Suprapubic skin (tissue), 4 donors: ENCODE measurements around the gene RGL3. TPM values are rescaled to one million over a fixed set of nuclear protein-coding genes. Genes with fewer than 3 reads are reported as not detected.
"Not testable (repeated sequence)": the region's sequence is repeated elsewhere in the genome, so short reads cannot be mapped to it uniquely, and the experiment has no call there.

Experiments used
- DNase-seq, 2 donors: peaks; one replicate each; pipeline ENCODE4 v3.0.0-alpha.2; 2019; ENCODE audit warnings: low spot score in 2 of 2
- H3K27ac ChIP-seq: fragments of 200-600 bp; sonication (generic); one replicate; pipeline ENCODE4 v1.5.1; 2019
- H3K27me3 ChIP-seq: fragments of 200-600 bp; sonication (generic); one replicate; pipeline ENCODE4 v1.5.1; 2019
- H3K36me3 ChIP-seq: fragments of 200-600 bp; sonication (generic); one replicate; pipeline ENCODE4 v1.5.1; 2019
- H3K4me1 ChIP-seq: fragments of 200-600 bp; sonication (generic); one replicate; pipeline ENCODE4 v1.5.1; 2019
- H3K4me3 ChIP-seq: fragments of 200-600 bp; sonication (generic); one replicate; pipeline ENCODE4 v1.5.1; 2019; ENCODE audit warnings: mild to moderate bottlenecking
- H3K9me3 ChIP-seq: fragments of 200-600 bp; sonication (generic); one replicate; pipeline ENCODE4 v1.5.1; 2019
- EP300 ChIP-seq: sonication (generic); formaldehyde crosslinking; IDR thresholded peaks from one replicate; pipeline ENCODE4 v1.6.1; 2017; ENCODE audit warnings: antibody characterized with exemption
- POLR2A ChIP-seq, 2 donors: fragments of 450-650 bp; IDR thresholded peaks; one replicate each; pipeline ENCODE4 v1.6.1; 2017; ENCODE audit warnings: antibody characterized with exemption in 2 of 2, mild to moderate bottlenecking in 2 of 2, moderate library complexity in 2 of 2
- POLR2AphosphoS5 ChIP-seq, 3 donors: sonication (generic); formaldehyde crosslinking; IDR thresholded peaks; one replicate each; pipeline ENCODE4 v1.6.1; 2017; ENCODE audit warnings: antibody characterized with exemption in 3 of 3
- WGBS: methylation state at CpG from one replicate; pipeline ENCODE4 v1.1.5; 2018; 5-methylcytosine and 5-hydroxymethylcytosine counted together
- total RNA-seq, 4 donors: library from RNA; depleted of rRNA; stranded (reverse); fragments of >200 nt; gene quantifications; one replicate each; pipeline ENCODE4 v1.1.0, GENCODE V29; 2016
- TF ChIP-seq, protein P1 (sequence below), 2 donors: fragments of 200-600 bp in 1 of 2; fragments of 450-650 bp in 1 of 2; sonication (generic) in 1 of 2; IDR thresholded peaks; one replicate each; pipeline ENCODE4 v1.5.1; 2016 to 2019; ENCODE audit warnings: antibody characterized with exemption in 2 of 2, mild to moderate bottlenecking in 1 of 2, moderate library complexity in 1 of 2

Gene RGL3
- total RNA-seq, 4 donors from 2014 or later, result 1.4 to 4.3 (median 3.5) TPM

DNA sequence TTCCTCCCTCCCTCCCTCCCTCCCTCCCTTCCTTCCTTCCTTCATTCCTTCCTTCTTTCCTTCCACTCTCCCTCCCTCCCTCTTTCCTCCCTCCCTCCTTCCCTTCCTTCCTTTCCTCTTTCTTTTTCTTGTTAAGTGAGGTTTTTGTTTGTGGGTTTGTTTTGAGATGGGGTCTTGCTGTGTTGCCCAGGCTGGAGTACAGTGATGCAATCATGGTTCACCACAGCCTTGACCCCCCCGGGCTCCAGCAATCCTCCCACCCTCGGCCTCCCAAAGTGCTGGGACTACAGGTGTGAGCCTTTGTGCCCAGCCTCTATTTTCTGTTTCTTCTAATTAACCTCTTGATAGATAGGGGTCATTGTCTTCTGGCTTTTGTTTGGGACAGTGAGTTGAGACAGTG is 42.3 kb upstream of the RGL3 start:
- no peaks in the 10 kb centered on the region for H3K4me1 ChIP-seq
- no peaks in the 10 kb centered on the region for H3K9me3 ChIP-seq
- TF ChIP-seq EP300 (no peak), POLR2AphosphoS5 (IDR thresholded peaks at IDR 0.05) (no peak), POLR2A (IDR thresholded peaks at IDR 0.05) (no peak)
- TF ChIP-seq, protein P1, sequence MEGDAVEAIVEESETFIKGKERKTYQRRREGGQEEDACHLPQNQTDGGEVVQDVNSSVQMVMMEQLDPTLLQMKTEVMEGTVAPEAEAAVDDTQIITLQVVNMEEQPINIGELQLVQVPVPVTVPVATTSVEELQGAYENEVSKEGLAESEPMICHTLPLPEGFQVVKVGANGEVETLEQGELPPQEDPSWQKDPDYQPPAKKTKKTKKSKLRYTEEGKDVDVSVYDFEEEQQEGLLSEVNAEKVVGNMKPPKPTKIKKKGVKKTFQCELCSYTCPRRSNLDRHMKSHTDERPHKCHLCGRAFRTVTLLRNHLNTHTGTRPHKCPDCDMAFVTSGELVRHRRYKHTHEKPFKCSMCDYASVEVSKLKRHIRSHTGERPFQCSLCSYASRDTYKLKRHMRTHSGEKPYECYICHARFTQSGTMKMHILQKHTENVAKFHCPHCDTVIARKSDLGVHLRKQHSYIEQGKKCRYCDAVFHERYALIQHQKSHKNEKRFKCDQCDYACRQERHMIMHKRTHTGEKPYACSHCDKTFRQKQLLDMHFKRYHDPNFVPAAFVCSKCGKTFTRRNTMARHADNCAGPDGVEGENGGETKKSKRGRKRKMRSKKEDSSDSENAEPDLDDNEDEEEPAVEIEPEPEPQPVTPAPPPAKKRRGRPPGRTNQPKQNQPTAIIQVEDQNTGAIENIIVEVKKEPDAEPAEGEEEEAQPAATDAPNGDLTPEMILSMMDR (IDR thresholded peaks at IDR 0.05), result no peak
- H3K4me3 ChIP-seq, result no peak overlapping the region
- H3K27ac ChIP-seq, result no peak overlapping the region
- H3K36me3 ChIP-seq, result no peaks in the 10 kb centered on the region
- DNase-seq, result no peak
- WGBS, result 70% methylated on average over 2 of the region's 2 CpGs
- peaks cover 18% of the 10 kb centered on the region for H3K27me3 ChIP-seq

DNA sequence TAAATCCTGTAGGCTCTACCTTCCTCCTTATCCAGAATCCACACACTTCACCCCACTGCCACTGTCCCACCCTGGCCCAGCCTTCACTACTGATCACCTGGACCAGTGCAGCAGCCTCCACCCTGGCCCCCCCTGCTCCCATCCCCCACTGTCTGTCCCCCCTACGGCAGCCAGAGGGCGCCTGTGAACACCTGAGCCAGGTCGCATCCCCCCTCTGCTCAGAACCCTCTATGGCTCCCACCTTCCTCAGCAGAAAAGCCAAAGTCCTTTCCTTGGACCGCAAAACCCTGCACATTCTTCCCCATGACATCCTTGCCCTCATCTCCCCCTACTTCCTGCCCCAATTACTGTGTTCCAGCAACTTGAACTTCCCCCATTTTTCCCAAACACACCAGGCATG is 41.1 kb upstream of the RGL3 start:
- Histone ChIP-seq H3K4me1 (no peaks in the 10 kb centered on the region), H3K36me3 (no peaks in the 10 kb centered on the region), H3K27me3 (peaks cover 18% of the 10 kb centered on the region), H3K27ac (no peak overlapping the region), H3K9me3 (no peaks in the 10 kb centered on the region), H3K4me3 (no peak overlapping the region)
- TF ChIP-seq POLR2A (IDR thresholded peaks at IDR 0.05) (no peak), POLR2AphosphoS5 (IDR thresholded peaks at IDR 0.05) (no peak), EP300 (no peak)
- TF ChIP-seq, protein P1 (IDR thresholded peaks at IDR 0.05), result no peak
- 46% methylated on average over 4 of the region's 4 CpGs for WGBS
- DNase-seq, result no peak

DNA sequence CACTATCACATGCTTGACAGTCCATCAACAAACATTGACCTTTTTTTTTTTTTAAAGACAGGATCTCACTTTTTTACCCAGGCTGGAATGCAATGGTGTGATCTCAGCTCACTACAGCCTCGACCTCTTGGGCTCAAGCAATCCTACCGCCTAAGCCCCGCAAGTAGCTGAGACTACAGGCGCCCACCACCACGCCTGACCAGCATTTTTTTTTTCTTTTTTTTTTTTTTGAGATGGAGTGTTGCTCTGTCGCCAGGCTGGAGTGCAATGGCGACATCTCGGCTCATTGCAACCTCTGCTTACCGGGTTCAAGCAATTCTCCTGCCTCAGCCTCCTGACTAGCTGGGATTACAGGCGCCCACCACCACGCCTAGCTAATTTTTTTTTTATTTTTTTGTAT is 39.8 kb upstream of the RGL3 start:
- H3K4me3 ChIP-seq, result not testable (repeated sequence)

DNA sequence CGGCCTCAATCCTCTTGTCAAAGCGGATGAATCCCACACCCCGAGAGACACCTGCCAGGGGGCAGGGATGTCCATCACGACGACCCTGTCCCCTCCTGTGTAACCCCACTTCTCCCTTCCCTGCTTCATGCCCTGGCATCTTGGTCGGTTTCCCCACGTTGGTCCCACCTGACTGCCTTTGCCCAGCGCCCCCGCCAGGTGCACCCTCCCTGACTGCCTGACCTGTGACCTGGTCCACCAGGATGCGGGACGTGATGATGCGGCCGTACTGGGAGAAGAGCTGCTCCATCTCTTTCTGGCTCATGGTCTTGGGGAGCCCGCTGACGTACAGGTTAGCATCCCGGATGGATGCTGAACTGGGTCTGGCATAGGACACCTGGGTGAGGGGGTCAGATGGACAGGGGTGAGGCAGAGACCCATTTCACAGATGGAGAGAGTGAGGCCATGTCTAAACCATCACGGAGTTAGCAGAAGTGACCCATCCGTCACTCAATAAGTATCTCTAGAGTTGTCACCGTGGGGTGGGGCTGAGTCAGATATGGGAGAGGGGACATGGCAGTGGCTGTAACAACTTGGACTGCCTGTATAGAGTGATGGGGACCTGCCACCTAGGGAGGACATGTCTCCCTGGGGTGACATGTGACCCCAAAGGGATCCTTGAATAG is 39.3 kb upstream of the RGL3 start:
- H3K36me3 ChIP-seq, result no peaks in the 10 kb centered on the region
- DNase-seq, result no peak
- H3K9me3 ChIP-seq, result no peaks in the 10 kb centered on the region
- H3K4me1 ChIP-seq, result no peaks in the 10 kb centered on the region
- 84% methylated on average over 19 of the region's 19 CpGs for WGBS
- H3K27me3 ChIP-seq, result peaks cover 18% of the 10 kb centered on the region
- H3K4me3 ChIP-seq, result no peak overlapping the region
- no peak overlapping the region for H3K27ac ChIP-seq
- TF ChIP-seq POLR2AphosphoS5 (IDR thresholded peaks at IDR 0.05), result no peak

More for the DNA sequence above, 39.8 kb upstream of the RGL3 start:
- DNase-seq, H3K36me3 ChIP-seq, H3K9me3 ChIP-seq, H3K4me1 ChIP-seq, H3K27ac ChIP-seq: not testable (repeated sequence)
- 81% methylated on average over 11 of the region's 11 CpGs for WGBS
- H3K27me3 ChIP-seq, result peaks cover 18% of the 10 kb centered on the region

DNA sequence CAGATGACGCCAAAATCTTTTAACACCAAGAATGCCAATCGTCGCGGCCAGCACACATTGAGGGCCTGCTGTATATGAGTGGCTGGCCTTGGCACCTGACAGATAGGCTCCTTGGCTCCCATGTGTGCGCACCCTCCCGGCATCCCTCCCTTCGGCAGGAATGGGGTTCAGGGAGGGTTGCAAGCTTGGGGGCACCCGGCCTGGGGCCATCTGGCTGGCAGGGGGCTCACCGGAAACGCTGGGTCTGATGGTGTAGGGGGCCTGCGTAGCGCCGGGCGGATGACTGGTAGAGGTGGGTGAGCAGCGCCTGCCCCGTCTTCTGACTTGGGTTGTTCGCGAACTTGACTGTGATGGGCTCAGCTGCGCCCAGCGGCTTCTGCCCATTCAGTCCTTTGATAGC is 38.7 kb upstream of the RGL3 start:
- no peaks in the 10 kb centered on the region for H3K9me3 ChIP-seq
- no peak overlapping the region for H3K4me3 ChIP-seq
- no peak overlapping the region for H3K27ac ChIP-seq
- DNase-seq, result no peak
- TF ChIP-seq POLR2AphosphoS5 (IDR thresholded peaks at IDR 0.05), result no peak
- TF ChIP-seq POLR2A (IDR thresholded peaks at IDR 0.05), result no peak
- TF ChIP-seq EP300, result no peak
- TF ChIP-seq, protein P1 (IDR thresholded peaks at IDR 0.05), result no peak
- WGBS, result 88% methylated on average over 6 of the region's 20 CpGs
- H3K36me3 ChIP-seq, result no peaks in the 10 kb centered on the region
- no peaks in the 10 kb centered on the region for H3K4me1 ChIP-seq
- peaks cover 18% of the 10 kb centered on the region for H3K27me3 ChIP-seq

DNA sequence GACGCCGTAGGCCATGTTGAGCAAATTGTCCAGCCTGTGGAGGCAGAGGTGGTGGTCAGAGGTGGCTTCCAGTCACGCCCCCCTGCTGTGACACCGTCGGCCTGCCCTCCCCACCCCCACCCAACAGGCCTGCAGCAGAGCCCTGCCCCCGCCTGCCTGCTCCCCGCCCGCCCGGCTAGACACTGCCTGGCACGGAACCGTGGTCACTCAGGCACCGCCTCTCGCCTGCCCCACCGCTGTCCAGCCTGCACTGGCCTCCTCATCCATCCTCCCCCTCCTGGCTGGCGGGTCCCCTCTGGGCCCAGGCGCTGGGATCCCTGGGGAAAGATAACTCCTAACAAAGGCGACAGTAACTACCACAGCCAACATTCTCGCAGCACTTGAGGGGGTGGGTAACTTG is 38.0 kb upstream of the RGL3 start:
- H3K27ac ChIP-seq, result no peak overlapping the region
- H3K27me3 ChIP-seq, result peaks cover 18% of the 10 kb centered on the region
- H3K4me3 ChIP-seq, result no peak overlapping the region
- H3K9me3 ChIP-seq, result no peaks in the 10 kb centered on the region
- H3K4me1 ChIP-seq, result no peaks in the 10 kb centered on the region
- WGBS, result no CpG with 5 or more reads among the region's 18 CpGs
- TF ChIP-seq EP300, result no peak
- TF ChIP-seq, protein P1 (IDR thresholded peaks at IDR 0.05), result no peak
- no peak for TF ChIP-seq POLR2AphosphoS5 (IDR thresholded peaks at IDR 0.05)
- no peak for TF ChIP-seq POLR2A (IDR thresholded peaks at IDR 0.05)
- DNase-seq, result no peak
- H3K36me3 ChIP-seq, result no peaks in the 10 kb centered on the region
